HCT116 (cell line): ENCODE data around the gene ACO2.

Source experiments
- ATF3 ChIP-seq: IDR thresholded peaks from 2 replicates; pipeline ENCODE4 v1.6.1; 2012
- CEBPB ChIP-seq: IDR thresholded peaks from 2 replicates; pipeline ENCODE4 v1.6.1; 2012; ENCODE audit warnings: low read depth
- CTCF ChIP-seq, 3 experiments: fragments of 200-600 bp in 1 of 3; sonication (generic) in 1 of 3; IDR thresholded peaks in 2 of 3; conservative IDR thresholded peaks in 1 of 3; 2 replicates each; pipeline ENCODE4 v1.5.1; 2012 to 2017; ENCODE audit warnings: low read depth in 2 of 3, low read length in 2 of 3, antibody characterized with exemption in 1 of 3, borderline replicate concordance in 1 of 3, control low read depth in 1 of 3, mild to moderate bottlenecking in 1 of 3, mixed read lengths in 1 of 3, mixed run types in 1 of 3, moderate library complexity in 1 of 3; ENCODE audit not compliant: insufficient read depth in 1 of 3
- EGR1 ChIP-seq: IDR thresholded peaks from 2 replicates; pipeline ENCODE4 v1.6.1; 2012; ENCODE audit warnings: low read depth
- EZH2 ChIP-seq: fragments of 200-600 bp; sonication (generic); IDR thresholded peaks from 2 replicates; pipeline ENCODE4 v1.6.1; 2017; ENCODE audit warnings: antibody characterized with exemption, mixed run types
- EZH2phosphoT487 ChIP-seq: fragments of 200-600 bp; IDR thresholded peaks from 2 replicates; pipeline ENCODE4 v1.6.1; 2018; ENCODE audit warnings: antibody characterized with exemption, borderline replicate concordance
- MAX ChIP-seq: IDR thresholded peaks from 2 replicates; pipeline ENCODE4 v1.6.1; 2012
- POLR2A ChIP-seq: IDR thresholded peaks from 2 replicates; pipeline ENCODE4 v1.7.0; 2011; ENCODE audit warnings: borderline replicate concordance; ENCODE audit not compliant: insufficient read depth, insufficient read length; ENCODE audit errors: extremely low read depth
- POLR2AphosphoS5 ChIP-seq: IDR thresholded peaks from 2 replicates; pipeline ENCODE4 v1.6.1; 2011; ENCODE audit warnings: mild to moderate bottlenecking, low read depth, low read length, moderate library complexity
- REST ChIP-seq: IDR thresholded peaks from 2 replicates; pipeline ENCODE4 v1.6.1; 2012; ENCODE audit warnings: low read depth
- SP1 ChIP-seq: IDR thresholded peaks from 2 replicates; pipeline ENCODE4 v1.6.1; 2012; ENCODE audit warnings: low read depth
- YY1 ChIP-seq: IDR thresholded peaks from 2 replicates; pipeline ENCODE4 v1.6.1; 2011; ENCODE audit warnings: low read length, low read depth, moderate library complexity, mild to moderate bottlenecking; ENCODE audit not compliant: insufficient replicate concordance; ENCODE audit errors: extremely low read depth
- ZBTB33 ChIP-seq: IDR thresholded peaks from 2 replicates; pipeline ENCODE4 v1.6.1; 2011; ENCODE audit warnings: mild to moderate bottlenecking, low read length, moderate library complexity; ENCODE audit not compliant: insufficient replicate concordance; ENCODE audit errors: extremely low read depth

GRCh38 chr22:41513391-41513790, 44.5 kb downstream of the ACO2 start:
- no peak for TF ChIP-seq CTCF (IDR thresholded peaks at IDR 0.05 in 2 of 3, conservative IDR thresholded peaks at IDR 0.05 in 1 of 3; ENCODE audit: borderline replicate concordance in 1 of 3, insufficient read depth in 1 of 3, low read depth in 2 of 3, low read length in 2 of 3)
- TF ChIP-seq CEBPB, result no peak
- TF ChIP-seq POLR2A, result no peak
- TF ChIP-seq EZH2, result no peak
- no peak for TF ChIP-seq POLR2AphosphoS5
- no peak for TF ChIP-seq ATF3
- TF ChIP-seq SP1, result no peak
- TF ChIP-seq EGR1, result no peak
- no peak for TF ChIP-seq MAX
- TF ChIP-seq YY1, result no peak
- TF ChIP-seq ZBTB33, result no peak
- TF ChIP-seq EZH2phosphoT487, result no peak
- TF ChIP-seq REST, result no peak
